WERI-Rb-1 (cell line): ENCODE measurements around the gene AGO1.

Experiments used
- DNase-seq: peaks from one replicate; pipeline ENCODE4 v3.0.0-alpha.2; 2020
- H3K27ac ChIP-seq: fragments of 250-450 bp; sonication (Bioruptor Pico); 2 replicates; pipeline ENCODE4 v1.5.1; 2020; ENCODE audit warnings: mild to moderate bottlenecking, moderate library complexity
- H3K27me3 ChIP-seq: fragments of 250-450 bp; sonication (Bioruptor Pico); 2 replicates; pipeline ENCODE4 v1.5.1; 2021; ENCODE audit warnings: mild to moderate bottlenecking, low read depth, moderate library complexity; ENCODE audit not compliant: insufficient read depth, severe bottlenecking
- H3K36me3 ChIP-seq: fragments of 250-450 bp; sonication (Bioruptor Pico); 2 replicates; pipeline ENCODE4 v1.5.1; 2020; ENCODE audit warnings: mild to moderate bottlenecking, moderate library complexity
- H3K4me3 ChIP-seq: 2 replicates; pipeline ENCODE4 v1.5.1; 2011; ENCODE audit warnings: low read depth, mild to moderate bottlenecking, control low read depth, low read length
- H3K9me3 ChIP-seq: fragments of 250-450 bp; sonication (Bioruptor Pico); 2 replicates; pipeline ENCODE4 v1.5.1; 2021; ENCODE audit warnings: mild to moderate bottlenecking, moderate library complexity; ENCODE audit not compliant: severe bottlenecking
- TF ChIP-seq, protein P1 (sequence below): IDR thresholded peaks from 2 replicates; pipeline ENCODE4 v1.5.1; 2011; ENCODE audit warnings: low read depth, mild to moderate bottlenecking, control low read depth, inconsistent platforms, low read length

AGO1 gene

DNA sequence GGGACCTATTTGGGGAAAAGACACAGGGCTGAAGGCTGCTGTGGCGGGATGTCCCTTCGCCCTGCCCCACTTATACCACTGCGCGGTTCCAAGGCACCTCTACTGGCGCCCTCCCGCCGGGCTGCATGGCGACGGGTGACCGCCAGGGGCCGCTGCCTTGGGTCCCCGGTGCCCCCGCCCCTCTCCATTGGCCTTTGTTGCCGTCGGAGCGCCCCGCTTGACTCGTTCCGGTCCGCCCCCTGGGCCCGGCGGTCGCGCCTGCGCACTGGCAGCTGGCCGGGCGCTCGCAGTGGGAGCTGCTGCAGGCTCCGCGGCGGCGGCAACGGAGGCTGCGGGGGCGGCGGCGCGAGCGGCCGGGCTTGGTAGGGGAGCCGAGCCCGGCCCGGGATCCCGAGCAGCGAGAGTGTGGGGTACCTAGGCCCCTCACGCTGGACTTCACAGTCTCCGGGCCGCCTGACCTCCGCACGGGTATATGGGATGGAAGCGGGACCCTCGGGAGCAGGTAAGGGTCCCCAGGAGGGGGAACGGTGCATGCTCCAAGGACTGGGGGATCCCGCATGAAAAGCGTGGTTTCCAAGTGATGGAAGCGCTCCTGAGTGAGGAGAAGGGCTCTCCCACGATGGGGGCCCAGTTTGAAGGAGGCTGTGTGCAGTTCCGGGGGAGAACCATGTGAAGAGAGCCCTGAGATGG is at the start of gene AGO1:
TSS of gene AGO1 (plus strand) at position 265 of the 690 bp plus-strand sequence. CDS start at position 478, 213 bp downstream.
- H3K27me3 ChIP-seq = no peaks in the 10 kb centered on the region
- peaks cover 22% of the 10 kb centered on the region for H3K36me3 ChIP-seq
- no peaks in the 10 kb centered on the region for H3K9me3 ChIP-seq
- TF ChIP-seq, protein P1, sequence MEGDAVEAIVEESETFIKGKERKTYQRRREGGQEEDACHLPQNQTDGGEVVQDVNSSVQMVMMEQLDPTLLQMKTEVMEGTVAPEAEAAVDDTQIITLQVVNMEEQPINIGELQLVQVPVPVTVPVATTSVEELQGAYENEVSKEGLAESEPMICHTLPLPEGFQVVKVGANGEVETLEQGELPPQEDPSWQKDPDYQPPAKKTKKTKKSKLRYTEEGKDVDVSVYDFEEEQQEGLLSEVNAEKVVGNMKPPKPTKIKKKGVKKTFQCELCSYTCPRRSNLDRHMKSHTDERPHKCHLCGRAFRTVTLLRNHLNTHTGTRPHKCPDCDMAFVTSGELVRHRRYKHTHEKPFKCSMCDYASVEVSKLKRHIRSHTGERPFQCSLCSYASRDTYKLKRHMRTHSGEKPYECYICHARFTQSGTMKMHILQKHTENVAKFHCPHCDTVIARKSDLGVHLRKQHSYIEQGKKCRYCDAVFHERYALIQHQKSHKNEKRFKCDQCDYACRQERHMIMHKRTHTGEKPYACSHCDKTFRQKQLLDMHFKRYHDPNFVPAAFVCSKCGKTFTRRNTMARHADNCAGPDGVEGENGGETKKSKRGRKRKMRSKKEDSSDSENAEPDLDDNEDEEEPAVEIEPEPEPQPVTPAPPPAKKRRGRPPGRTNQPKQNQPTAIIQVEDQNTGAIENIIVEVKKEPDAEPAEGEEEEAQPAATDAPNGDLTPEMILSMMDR = peak; percentile 95
- H3K4me3 ChIP-seq = peak within 1 kb of the TSS; percentile 98
- DNase-seq = peak; percentile 94
- peak within 1 kb of the TSS; percentile 95 for H3K27ac ChIP-seq

DNA sequence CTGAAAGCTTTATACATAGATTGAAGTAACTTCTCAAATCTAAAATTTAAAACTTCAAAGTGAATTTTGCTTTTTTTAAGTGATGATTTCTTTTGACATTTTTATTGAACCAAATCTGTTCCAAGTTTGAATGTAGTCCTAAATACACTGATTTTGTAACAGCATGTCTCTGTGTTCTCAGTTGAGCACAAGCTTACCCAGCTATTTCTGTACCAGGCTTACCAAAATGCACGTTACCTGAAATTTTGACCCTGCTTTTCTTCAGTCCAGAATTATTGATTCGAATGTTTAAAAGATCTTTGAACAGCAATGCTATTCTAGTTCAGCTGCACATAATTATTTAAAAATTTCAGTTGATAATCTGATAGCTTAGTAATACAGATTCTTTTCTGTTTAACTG is 49.6 kb upstream of the AGO1 start:
- Histone ChIP-seq H3K9me3 (no peaks in the 10 kb centered on the region), H3K36me3 (peaks cover 68% of the 10 kb centered on the region), H3K27me3 (no peaks in the 10 kb centered on the region), H3K27ac (no peak overlapping the region), H3K4me3 (no peak overlapping the region)
- no peak for DNase-seq
- TF ChIP-seq, protein P1 = no peak

DNA sequence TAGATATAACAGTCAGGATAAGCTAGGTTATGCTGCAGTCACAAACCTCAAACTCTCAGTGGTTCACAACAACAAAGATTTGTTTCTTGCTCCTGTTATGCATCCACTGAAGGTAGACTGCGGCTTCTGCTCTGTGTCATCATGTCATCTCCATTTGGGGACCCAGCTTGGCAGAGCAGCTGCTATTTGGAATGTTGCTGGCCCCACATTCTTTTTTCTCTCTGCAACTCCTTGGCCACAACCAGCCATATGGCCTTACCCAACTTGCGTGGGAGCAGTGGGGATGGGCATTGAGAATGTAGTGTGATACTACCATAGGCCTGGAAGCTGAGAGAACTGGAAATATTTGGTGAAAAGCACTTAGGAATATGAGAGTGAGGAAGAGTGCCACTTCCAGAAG is 48.8 kb upstream of the AGO1 start:
- no peak overlapping the region for H3K4me3 ChIP-seq
- no peak overlapping the region for H3K27ac ChIP-seq
- DNase-seq = no peak
- H3K27me3 ChIP-seq = no peaks in the 10 kb centered on the region
- no peaks in the 10 kb centered on the region for H3K9me3 ChIP-seq
- TF ChIP-seq, protein P1 = no peak
- peaks cover 65% of the 10 kb centered on the region for H3K36me3 ChIP-seq

DNA sequence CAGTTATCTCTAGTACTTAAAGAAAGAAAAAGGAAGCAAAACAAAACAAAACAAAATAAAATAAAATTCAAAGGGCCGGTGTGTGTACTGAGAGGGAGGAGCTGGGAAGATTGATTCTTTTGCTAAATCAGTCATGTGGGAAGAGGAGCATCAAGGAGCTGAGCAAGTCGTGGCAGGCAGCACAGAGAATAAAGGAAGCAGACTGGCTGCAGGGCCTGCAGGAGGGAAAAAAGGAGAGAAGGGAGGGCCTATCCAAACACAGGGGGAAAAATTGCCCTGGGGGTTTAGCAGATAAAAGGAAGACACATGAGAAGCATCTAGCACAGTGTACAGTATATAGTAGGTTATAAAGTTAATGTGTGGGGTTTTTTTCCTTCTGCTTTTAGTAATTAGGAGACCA is 47.6 kb upstream of the AGO1 start:
- DNase-seq = no peak
- no peak overlapping the region for H3K4me3 ChIP-seq
- TF ChIP-seq, protein P1 = no peak
- H3K9me3 ChIP-seq = no peaks in the 10 kb centered on the region
- H3K27me3 ChIP-seq = no peaks in the 10 kb centered on the region
- peaks cover 66% of the 10 kb centered on the region for H3K36me3 ChIP-seq
- no peak overlapping the region for H3K27ac ChIP-seq

DNA sequence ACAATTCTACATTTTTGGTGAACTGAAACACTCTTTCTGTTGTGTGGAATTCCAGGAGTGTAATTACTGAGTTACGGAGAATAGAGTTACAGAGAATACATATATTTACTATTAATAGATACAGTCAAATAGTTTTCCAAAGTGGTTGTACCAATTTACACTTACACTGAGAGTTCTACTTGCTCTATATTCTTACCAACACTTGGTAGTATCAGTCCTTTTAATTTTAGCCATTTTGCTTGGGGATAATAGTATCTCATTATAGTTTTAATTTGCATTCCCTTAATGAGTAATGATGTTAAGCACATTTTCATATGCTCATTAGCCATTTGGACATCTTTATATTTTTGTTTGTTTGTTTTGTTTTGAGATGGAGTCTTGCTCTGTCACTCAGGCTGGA is 46.3 kb upstream of the AGO1 start:
- H3K36me3 ChIP-seq = peaks cover 71% of the 10 kb centered on the region
- TF ChIP-seq, protein P1 = no peak

More for the DNA sequence above, 46.3 kb upstream of the AGO1 start:
- H3K4me3 ChIP-seq = no peak overlapping the region
- no peaks in the 10 kb centered on the region for H3K9me3 ChIP-seq
- no peak for DNase-seq
- H3K27me3 ChIP-seq = no peaks in the 10 kb centered on the region
- no peak overlapping the region for H3K27ac ChIP-seq
